ENCODE measurements around the gene PKN1.
"Not testable (repeated sequence)": the region's sequence is repeated elsewhere in the genome, so short reads cannot be mapped to it uniquely, and the experiment has no call there.

PKN1 gene

DNA sequence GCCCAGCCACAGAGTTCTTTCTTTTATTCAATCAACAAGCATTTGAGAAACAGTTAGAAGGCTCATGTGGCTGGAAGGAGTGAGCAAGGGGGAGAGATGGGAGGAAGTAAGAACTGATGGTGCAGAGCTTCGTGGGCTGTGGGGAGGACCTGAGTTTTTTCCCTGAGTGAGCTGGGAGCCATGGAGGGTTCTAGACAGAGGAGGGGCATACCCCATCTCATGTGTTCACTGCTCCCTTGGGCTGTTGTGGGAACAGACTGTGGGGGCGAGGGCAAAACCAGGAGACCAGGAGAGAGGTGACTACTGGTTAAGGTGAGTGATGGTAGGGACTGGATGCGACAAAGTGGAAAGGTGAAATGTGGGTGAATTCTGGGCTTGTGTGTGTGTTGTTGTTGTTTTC lies 2.4 kb upstream of the PKN1 start:
- DNase-seq (ENCODE audit: low read depth in 2 of 2): no peak

DNA sequence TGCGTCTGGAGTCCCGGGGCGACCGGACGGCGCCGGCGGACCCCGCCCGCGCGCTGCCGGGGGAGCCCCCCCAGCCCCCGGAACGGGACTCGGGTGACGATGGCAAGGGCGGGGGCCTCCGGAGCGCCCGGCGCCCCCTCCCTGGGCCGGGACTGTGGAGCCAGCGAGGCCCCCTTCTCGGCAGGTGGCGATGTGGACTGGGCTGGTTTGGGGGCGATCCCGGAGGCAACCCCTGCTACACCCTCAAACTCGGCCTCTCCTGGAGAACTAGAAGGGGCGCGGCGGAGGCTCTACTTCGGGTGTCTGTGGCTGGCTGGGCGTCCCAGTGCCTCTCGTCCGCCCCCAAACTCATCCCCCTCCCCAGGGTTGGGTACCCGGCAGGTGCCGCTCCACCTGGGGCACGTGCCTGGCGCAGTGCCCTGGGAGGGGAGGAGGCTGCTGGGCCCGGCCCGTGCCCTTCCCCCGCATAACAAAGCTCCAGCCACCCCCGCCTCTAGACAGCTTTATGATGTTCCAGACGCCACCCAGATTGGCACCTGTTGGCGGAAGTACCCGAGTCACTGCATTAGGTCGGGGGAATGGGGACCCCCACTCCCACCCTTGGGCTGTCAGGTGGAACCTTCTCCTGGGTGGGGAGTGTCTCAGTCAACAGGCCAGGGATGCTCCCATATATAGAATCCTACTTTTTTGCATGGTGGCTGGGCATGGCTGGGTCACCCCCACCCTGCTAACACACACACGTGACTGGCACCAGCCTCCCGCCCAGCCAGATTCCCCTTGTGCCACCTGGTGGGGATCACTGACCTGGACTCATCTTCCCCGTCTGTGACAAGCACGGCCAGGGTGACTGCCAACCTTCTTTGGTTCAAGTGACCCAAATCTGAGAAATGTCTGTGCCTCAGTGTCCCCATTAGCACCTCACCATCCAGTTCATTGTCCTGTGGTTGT lies 722 bp downstream of the PKN1 start:
- DNase-seq (ENCODE audit: low read depth in 2 of 2): no peak

DNA sequence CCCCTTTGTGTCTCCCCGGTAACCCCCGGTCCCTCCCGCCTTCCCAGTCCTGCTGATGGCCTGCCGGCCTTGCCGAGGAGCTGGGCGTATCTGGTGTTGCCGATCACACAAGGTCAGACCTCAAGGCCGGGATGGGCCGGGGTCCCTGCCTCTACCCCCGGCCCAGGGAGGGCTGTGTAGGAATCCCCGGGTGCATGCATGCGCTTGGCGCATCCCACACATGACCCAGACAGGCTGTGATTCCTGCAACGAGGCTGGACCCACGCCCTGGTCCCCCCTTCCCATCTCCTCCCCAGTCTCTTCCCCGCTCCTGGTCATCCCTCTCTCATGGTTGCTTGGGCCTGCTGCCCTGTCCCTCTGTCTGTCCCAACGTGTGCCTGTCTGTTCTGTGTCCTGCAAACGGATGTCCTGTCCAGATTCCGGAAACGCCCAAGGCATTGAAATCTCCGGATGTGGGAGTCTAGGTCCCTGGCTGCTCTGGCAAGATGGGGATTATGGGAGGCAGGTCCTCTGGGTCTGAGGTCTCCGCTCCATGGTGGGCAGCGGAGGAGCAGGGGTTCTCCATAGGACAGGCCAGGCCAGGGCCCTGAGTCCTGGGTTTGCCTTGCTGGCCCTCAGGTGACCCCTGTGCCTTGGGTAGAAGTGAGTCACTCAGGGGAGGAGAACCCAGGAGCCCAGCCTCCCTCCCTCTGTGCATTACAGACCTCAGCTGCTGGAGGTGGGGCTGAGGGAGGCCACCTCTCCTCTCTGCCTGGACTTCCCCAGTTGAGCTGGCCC lies 1.6 kb downstream of the PKN1 start:
- DNase-seq (ENCODE audit: low read depth in 2 of 2): no peak

DNA sequence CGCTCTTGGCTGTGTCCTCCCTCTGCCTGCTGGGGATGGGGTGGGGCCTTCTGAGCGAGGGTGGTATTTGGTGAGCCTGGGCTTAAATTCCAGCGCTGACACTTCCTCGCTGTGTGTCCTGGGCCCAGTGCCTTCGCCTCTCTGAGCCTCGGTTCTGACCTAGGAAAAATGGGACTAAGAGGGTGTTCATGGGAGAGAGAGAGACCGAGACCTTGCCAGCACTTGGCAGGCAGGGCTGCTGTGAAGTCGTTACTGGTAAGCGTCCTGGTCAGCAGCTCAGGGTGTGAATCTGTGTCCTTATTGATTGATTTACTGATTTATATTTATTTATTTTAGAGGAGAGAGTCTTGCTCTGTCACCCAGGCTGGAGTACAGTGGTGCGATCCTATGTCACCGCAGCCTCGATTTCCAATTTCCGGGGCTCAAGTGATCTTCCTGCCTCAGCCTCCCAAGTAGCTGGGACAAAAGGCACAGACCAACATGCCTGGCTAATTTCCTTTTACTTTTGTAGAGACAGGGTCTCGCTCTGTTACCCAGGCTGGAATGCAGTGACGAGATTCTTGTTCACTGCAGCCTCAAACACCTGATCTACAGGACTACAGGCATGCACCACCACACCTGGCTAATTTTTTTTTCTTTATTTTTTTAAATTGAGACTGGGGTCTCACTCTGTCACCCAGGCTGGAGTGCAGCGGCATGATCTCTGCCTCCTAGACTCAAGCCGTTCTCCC lies 2.4 kb downstream of the PKN1 start:
- no peak for DNase-seq (ENCODE audit: low read depth in 2 of 2)

DNA sequence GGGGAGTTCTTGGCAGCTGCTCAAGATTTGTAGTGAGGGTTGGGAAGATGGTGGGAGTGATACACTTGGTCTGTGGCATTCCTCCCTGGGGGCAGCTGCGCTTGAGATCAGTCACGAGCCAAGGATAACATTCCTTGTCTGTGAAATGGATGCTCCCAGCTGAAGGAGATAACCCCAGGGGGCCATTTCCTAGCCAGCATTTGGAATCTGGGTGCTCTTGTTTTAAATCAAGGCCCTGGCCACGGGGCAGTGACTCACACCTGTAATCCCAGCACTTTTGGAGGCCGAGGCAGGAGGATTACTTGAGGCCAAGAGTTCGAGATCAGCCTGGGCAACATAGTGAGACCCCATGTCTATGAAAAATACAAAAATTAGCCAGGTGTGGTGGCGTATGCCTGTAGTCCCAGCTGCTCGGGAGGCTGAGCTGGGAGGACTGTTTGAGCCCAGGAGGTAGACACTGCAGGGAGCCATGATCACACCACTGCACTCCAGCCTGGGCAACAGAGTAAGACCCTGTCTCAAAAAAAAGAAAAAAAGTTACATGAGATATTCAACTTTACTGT lies 4.6 kb downstream of the PKN1 start:
- no peak for DNase-seq (ENCODE audit: low read depth in 2 of 2)

DNA sequence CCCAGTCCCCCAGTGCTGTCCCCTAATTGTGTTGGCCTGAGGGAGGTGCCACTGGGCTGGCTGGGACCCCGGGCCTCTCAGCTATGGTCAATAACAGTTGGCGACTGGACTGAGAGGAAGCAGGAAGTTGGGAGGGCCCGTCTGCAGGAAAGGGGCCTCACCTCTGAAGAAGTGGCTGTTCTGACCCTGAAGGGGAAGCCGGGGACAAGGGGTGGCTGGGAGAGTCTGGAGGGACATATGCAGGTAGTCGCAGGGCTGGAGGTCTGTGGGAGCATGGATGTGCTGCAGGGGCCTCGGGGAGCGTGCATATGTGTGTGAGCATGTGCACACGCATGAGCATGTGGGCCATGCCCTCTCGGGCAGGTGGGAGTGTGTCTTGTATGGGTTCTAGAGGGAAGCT lies 5.9 kb downstream of the PKN1 start:
- DNase-seq (ENCODE audit: low read depth in 2 of 2): no peak

DNA sequence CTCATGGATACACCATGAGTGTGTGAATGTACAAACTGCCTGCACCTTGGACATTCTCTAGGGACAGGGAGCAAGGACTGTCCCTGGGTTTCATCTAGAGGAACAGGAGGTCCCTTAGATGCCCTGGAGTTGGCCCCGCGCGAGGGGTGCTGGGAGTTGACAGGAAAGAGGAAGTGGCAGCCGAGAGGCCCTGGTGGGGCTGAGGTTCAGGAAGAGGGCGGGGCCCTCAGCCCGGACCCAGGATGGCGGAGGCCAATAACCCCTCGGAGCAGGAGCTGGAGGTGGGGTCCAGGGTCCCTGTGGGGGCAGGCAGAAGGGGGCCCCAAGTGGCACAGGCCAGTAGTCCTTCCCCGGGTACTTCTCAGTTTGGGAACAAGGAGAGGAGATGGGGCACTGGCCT lies 6.9 kb downstream of the PKN1 start:
- DNase-seq (ENCODE audit: low read depth in 2 of 2): no peak

DNA sequence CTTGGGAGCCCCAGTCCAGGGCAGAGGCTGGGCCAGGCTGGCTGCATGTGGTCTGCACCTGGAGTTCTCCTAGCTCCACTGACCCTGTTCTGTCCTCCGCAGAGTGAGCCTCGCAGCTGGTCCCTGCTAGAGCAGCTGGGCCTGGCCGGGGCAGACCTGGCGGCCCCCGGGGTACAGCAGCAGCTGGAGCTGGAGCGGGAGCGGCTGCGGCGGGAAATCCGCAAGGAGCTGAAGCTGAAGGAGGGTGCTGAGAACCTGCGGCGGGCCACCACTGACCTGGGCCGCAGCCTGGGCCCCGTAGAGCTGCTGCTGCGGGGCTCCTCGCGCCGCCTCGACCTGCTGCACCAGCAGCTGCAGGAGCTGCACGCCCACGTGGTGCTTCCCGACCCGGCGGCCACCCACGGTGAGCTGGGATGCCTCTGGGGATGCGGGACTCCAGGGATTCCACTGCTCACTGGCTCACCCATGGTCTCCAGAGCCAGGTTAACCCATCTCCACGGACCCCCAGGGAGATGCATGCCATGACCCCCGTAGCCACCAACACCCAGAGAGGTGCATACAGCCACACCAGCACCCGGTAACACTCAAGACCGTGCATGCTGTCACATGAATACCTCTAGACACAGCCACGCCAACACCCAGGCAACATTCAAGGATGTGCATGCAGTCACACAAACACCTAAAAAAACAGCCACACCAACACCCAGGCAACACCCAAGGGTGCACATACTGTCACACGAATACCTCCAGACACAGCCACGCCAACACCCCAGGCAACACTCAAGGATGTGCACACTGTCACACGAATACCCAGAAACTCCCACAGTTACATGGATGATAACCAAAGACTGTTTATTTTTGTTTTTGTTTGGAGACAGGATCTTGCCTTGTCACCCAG lies 8.2 kb downstream of the PKN1 start:
- no peak for DNase-seq (ENCODE audit: low read depth in 2 of 2)

DNA sequence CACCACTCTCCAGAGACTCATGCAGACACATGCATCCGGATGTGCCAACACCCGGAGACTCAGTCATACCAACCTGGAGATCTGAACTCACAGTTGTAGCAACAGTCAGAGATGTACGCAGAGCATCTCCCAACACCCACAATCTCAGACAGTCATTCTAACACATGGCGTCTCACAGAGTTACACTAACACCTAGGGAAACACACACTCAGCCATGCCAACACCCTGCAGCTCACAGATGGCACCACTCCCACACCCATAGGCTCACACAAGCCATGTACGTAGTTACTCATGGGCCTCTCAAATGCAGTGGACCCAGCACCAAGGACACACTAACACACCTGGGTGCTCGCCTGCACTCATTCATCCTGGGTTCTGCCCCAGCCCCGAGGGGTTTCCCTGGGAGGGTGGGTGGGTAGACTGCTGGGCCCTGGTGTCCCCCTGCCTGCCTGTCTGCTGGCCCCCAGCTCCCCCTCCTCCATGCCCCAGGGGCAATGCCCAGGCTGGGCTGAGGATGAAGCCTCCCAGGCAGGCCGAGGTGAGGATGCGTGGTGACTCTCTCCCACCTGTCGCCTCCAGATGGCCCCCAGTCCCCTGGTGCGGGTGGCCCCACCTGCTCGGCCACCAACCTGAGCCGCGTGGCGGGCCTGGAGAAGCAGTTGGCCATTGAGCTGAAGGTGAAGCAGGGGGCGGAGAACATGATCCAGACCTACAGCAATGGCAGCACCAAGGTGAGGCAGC lies 10.0 kb downstream of the PKN1 start:
- DNase-seq (ENCODE audit: low read depth in 2 of 2): no peak

DNA sequence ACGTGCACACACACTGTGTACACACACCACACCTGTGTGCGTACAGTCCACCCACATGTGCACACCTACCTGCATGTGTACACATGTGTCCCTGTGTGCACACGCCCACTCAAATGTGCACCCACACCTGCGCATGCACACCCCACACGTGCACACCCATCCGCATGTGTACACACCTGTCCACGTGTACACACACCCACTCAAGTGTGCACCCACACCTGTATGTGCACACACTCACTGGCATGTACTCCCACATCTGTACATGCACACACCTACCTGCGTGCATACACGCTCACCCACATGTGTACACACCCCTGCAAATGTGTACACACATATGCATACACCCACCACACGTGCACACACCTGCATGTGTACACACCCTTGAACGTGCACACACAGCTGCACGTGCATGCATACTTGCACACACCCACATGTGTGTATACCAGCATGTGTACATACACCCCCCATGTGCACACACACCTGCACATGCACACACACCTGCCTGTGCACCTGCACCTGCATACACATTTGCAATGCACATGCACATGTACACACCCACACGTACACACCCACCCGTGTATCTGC lies 10.6 kb downstream of the PKN1 start:
- DNase-seq (ENCODE audit: low read depth in 2 of 2): no peak

DNA sequence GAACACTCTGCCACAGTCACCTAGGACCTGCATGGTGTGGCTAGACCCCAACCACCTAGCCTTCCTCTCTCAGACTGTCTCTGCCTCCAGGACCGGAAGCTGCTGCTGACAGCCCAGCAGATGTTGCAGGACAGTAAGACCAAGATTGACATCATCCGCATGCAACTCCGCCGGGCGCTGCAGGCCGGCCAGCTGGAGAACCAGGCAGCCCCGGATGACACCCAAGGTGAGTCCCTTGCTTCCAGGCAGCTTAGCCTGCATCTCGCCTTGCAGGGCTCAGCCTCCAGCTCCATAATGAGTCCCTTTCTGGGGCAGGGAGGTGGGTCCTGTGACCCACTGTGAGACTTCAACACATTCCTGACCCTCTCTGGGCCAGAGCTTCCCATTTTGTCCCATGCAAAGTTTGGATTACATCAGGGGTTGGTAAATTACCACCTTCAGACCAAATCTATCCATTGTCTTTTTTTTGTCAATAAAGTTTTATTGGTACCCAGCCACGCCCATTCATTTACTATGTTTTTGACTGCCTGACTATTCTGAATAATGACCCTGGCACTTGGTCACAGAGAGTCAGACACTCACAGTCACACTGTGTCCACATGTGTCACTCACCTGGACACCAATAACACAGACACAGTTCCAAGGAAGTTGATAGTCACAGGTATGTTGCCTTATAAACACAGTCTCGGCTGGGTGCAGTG lies 13.4 kb downstream of the PKN1 start:
- no peak for DNase-seq (ENCODE audit: low read depth in 2 of 2)

DNA sequence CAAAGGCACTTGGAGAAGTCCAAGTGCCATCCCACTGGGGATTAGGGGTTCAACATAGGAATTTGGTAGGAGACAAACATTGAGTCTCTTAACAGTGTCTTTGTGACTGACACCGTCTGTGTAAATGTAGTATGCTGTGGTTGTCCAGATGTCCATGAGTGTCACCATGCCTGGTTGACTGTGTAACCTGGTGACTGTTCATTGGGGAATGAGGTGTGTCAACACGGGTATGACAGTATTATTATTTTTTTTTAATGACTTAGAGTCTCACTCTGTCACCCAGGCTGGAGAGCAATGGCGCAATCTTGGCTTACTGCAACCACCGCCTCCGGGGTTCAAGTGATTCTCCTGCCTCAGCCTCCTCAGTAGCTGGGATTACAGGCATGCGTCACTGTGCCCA lies 16.2 kb downstream of the PKN1 start:
- DNase-seq (ENCODE audit: low read depth in 2 of 2): no peak

DNA sequence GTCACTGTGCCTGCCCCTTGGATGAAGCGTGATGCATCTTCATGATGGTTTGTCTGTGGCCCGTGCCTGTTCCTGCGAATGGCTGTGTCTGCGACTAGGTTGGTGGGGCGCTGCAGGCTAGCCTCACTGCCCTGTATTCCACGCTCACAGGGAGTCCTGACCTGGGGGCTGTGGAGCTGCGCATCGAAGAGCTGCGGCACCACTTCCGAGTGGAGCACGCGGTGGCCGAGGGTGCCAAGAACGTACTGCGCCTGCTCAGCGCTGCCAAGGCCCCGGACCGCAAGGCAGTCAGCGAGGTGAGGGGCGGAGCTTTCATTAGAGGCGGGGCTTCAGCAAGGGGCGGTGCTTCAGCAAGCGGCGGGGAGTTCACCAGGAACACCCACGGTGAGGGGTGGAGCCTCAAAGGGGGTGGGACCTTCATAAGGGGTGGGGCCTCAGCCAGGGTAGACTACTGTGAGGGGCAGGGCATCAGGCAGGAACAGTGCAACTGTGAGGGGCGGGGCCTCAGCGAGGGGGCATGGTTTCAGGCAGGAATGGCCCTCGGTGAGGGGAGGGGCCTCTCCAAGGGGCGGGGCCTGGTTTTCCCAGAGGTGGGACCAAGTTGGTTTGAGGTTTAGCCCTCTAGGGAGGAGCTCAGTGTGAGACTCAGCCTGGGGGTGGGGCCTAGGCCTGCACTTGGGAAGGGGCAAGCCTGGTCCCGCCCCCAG lies 17.2 kb downstream of the PKN1 start:
- no peak for DNase-seq (ENCODE audit: low read depth in 2 of 2)

DNA sequence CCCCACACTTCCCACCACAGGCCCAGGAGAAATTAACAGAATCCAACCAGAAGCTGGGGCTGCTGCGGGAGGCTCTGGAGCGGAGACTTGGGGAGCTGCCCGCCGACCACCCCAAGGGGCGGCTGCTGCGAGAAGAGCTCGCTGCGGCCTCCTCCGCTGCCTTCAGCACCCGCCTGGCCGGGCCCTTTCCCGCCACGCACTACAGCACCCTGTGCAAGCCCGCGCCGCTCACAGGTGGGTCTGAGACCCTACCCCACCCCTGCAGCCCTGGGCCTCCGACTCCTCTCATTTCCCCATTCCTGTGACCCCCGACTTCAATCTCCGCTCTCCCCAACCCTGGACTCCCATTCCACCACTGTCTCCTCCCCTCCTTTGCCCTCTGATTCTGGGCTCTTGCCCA lies 17.8 kb downstream of the PKN1 start:
- DNase-seq (ENCODE audit: low read depth in 2 of 2): no peak

DNA sequence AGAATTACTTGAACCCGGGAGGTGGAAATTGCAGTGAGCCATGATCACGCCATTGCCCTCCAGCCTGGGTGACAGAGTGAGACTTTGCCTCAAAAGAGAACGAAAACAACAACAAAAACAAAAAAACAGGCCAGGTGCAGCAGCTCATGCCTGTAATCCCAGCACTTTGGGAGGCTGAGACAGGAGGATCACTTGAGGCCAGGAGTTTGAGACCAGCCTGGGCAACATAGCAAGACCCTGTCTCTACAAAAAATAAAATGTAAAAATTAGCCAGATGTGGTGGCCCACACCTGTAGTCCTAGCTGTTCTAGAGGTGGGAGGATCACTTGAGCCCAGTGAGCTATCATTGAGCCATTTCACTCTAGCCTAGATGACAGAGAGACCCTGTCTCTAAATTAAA lies 19.2 kb downstream of the PKN1 start:
- not testable (repeated sequence) for DNase-seq (ENCODE audit: low read depth in 2 of 2)

DNA sequence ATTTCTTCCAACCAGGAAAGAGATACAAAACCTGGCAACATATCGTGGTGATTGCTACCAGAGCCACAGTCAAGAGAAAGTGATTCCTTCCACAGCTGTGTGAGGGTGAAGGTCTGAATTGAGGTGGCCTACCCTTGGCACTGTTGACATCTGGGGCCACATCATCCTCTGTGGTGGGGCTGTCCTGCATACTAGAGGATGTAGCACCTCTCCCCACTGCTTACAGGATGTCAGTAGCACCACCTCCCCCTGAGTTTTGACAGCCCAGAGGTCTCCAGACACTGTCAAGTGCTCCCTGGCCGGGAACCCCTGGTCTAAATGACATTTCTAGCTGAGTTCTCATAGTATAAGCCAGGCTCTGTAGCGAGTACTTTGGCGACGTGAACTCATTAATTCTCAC lies 26.6 kb downstream of the PKN1 start:
- DNase-seq (ENCODE audit: low read depth in 2 of 2): no peak

DNA sequence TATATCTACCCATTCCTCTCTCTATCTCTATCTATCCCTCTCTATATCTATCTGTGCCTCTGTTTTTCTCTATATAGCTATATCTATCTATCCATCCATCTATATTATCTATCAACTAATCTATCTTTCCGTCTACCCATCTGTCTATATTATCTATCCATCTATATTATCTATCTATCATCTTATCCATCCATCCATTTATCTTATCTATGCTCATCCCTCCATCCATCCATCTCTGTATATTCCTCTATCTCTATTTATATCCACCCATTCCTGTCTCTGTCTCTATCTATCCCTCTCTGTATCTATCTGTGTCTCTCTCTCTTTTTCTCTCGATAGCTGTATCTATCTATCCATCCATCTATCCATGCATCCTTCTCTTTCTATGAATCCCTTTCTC lies 27.8 kb downstream of the PKN1 start:
- DNase-seq (ENCODE audit: low read depth in 2 of 2): no peak

DNA sequence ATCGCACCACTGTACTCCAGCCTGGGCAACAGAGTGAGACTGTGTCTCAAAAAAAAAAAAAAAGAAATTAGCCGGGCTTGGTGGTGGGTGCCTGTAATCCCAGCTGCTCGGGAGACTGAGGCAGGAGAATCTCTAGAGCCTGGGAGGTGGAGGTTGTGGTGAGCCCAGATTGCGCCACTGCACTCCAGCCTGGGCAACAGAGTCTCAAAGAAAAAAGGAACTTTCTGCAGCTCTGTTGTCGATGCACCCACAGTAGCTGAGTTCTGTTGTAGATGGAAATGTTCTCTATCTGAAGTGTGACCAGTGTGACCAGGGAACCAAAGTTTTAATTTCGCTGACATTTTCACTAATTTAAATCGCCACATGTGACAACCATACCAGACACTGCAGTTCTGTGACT lies 29.3 kb downstream of the PKN1 start:
- not testable (repeated sequence) for DNase-seq (ENCODE audit: low read depth in 2 of 2)

DNA sequence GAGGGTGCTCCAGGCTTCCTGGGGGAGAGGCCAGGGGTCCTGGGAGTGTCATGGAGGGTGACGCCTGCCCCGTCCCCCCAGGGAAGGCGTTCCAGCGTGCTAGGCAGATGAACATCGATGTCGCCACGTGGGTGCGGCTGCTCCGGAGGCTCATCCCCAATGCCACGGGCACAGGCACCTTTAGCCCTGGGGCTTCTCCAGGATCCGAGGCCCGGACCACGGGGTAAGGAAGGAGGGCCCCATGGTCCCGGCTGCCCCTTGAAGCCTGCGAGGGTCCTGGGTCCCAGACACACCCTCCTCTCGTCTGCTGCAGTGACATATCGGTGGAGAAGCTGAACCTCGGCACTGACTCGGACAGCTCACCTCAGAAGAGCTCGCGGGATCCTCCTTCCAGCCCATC lies 30.6 kb downstream of the PKN1 start:
- DNase-seq (ENCODE audit: low read depth in 2 of 2): no peak

Data from fibroblast of skin of left biceps (primary cell).